GM18867 (cell line): ENCODE results near the gene NUDT1.
"Not testable (repeated sequence)": the region's sequence is repeated elsewhere in the genome, so short reads cannot be mapped to it uniquely, and the experiment has no call there.

Experiments used
- ATAC-seq: cut with Tn5 transposase; IDR thresholded peaks from one replicate; pipeline ENCODE4 v1.9.1; 2021; ENCODE audit warnings: mild to moderate bottlenecking, moderate library complexity; ENCODE audit not compliant: unreplicated experiment

The NUDT1 gene

GRCh38 chr7:2264158-2264557, 22.1 kb downstream of the NUDT1 start:
- ATAC-seq: no peak

GRCh38 chr7:2266911-2267310, 24.9 kb downstream of the NUDT1 start:
- ATAC-seq: no peak

GRCh38 chr7:2269089-2269990, 27.3 kb downstream of the NUDT1 start:
- not testable (repeated sequence) for ATAC-seq

GRCh38 chr7:2269991-2270460, 28.0 kb downstream of the NUDT1 start:
- ATAC-seq: no peak

- ATAC-seq: no peak
Measured at GRCh38 chr7:2270495-2270894, 28.5 kb downstream of the NUDT1 start.

GRCh38 chr7:2271273-2272026, 29.4 kb downstream of the NUDT1 start:
- no peak for ATAC-seq

- ATAC-seq: no peak
Measured at GRCh38 chr7:2272031-2272430, 30.0 kb downstream of the NUDT1 start.

GRCh38 chr7:2273866-2274265, 31.8 kb downstream of the NUDT1 start:
- no peak for ATAC-seq

GRCh38 chr7:2274666-2275065, 32.6 kb downstream of the NUDT1 start:
- no peak for ATAC-seq

- no peak for ATAC-seq
Measured at GRCh38 chr7:2275101-2275500, 33.1 kb downstream of the NUDT1 start.

- no peak for ATAC-seq
Measured at GRCh38 chr7:2276107-2276506, 34.1 kb downstream of the NUDT1 start.

- ATAC-seq: no peak
Measured at GRCh38 chr7:2278026-2278425, 36.0 kb downstream of the NUDT1 start.

GRCh38 chr7:2279896-2280295, 37.9 kb downstream of the NUDT1 start:
- no peak for ATAC-seq

GRCh38 chr7:2280424-2280823, 38.4 kb downstream of the NUDT1 start:
- no peak for ATAC-seq

- no peak for ATAC-seq
Measured at GRCh38 chr7:2281541-2281940, 39.5 kb downstream of the NUDT1 start.

GRCh38 chr7:2282185-2282751, 40.2 kb downstream of the NUDT1 start:
- no peak for ATAC-seq

- no peak for ATAC-seq
Measured at GRCh38 chr7:2283074-2283473, 41.0 kb downstream of the NUDT1 start.

- ATAC-seq: no peak
Measured at GRCh38 chr7:2287745-2288144, 45.7 kb downstream of the NUDT1 start.

- peak; percentile 66 for ATAC-seq
Measured at GRCh38 chr7:2288503-2288902, 46.5 kb downstream of the NUDT1 start.

- ATAC-seq: peak; percentile 22
Measured at GRCh38 chr7:2289111-2289586, 47.1 kb downstream of the NUDT1 start.

GRCh38 chr7:2289621-2290020, 47.6 kb downstream of the NUDT1 start:
- ATAC-seq: no peak
